ENCODE results near the gene APBB2. TPM values are rescaled to one million over a fixed set of nuclear protein-coding genes. Genes with fewer than 3 reads are reported as not detected.

APBB2 gene
- total RNA-seq, 4 donors from 2014 or later, result 32.4 to 133 (median 92.1) TPM

GRCh38 chr4:40875507-40876150 is 338.7 kb downstream of the APBB2 start:
- DNase-seq, result no peak
- no peaks in the 10 kb centered on the region for H3K36me3 ChIP-seq
- H3K9me3 ChIP-seq, result no peaks in the 10 kb centered on the region
- no peaks in the 10 kb centered on the region for H3K27me3 ChIP-seq
- no peak overlapping the region for H3K27ac ChIP-seq
- no peaks in the 10 kb centered on the region for H3K4me1 ChIP-seq
- intact Hi-C loops (cut with DNase I; ENCODE audit: low total_unique reads), result no loop called here
- TF ChIP-seq POLR2A (IDR thresholded peaks at IDR 0.05), result no peak
- TF ChIP-seq CTCF (IDR thresholded peaks at IDR 0.05), result no peak
- no peak overlapping the region for H3K4me3 ChIP-seq

- no peak overlapping the region for H3K27ac ChIP-seq
- TF ChIP-seq POLR2A (IDR thresholded peaks at IDR 0.05) (no peak), CTCF (IDR thresholded peaks at IDR 0.05) (no peak)
- H3K27me3 ChIP-seq, result no peaks in the 10 kb centered on the region
- no peak for DNase-seq
- no peak overlapping the region for H3K4me3 ChIP-seq
- H3K9me3 ChIP-seq, result no peaks in the 10 kb centered on the region
- no peaks in the 10 kb centered on the region for H3K4me1 ChIP-seq
- intact Hi-C loops (cut with DNase I; ENCODE audit: low total_unique reads), result no loop called here
- H3K36me3 ChIP-seq, result no peaks in the 10 kb centered on the region
Measured at GRCh38 chr4:40874901-40875300, 339.4 kb downstream of the APBB2 start.

- Histone ChIP-seq H3K4me1 (no peaks in the 10 kb centered on the region), H3K4me3 (no peak overlapping the region), H3K27me3 (no peaks in the 10 kb centered on the region), H3K9me3 (no peaks in the 10 kb centered on the region), H3K27ac (no peak overlapping the region), H3K36me3 (no peaks in the 10 kb centered on the region)
- TF ChIP-seq POLR2A (IDR thresholded peaks at IDR 0.05) (no peak), CTCF (IDR thresholded peaks at IDR 0.05) (no peak)
- no peak for DNase-seq
- intact Hi-C loops (cut with DNase I; ENCODE audit: low total_unique reads), result no loop called here
Measured at GRCh38 chr4:40874331-40874730, 340.0 kb downstream of the APBB2 start.

GRCh38 chr4:40871695-40872250 is 342.6 kb downstream of the APBB2 start:
- intact Hi-C loops (cut with DNase I; ENCODE audit: low total_unique reads), result no loop called here
- Histone ChIP-seq H3K27ac (no peak overlapping the region), H3K9me3 (no peaks in the 10 kb centered on the region), H3K4me3 (no peak overlapping the region), H3K27me3 (no peaks in the 10 kb centered on the region), H3K36me3 (no peaks in the 10 kb centered on the region), H3K4me1 (no peaks in the 10 kb centered on the region)
- no peak for DNase-seq
- TF ChIP-seq CTCF (IDR thresholded peaks at IDR 0.05) (no peak), POLR2A (IDR thresholded peaks at IDR 0.05) (no peak)

GRCh38 chr4:40870150-40870549 is 344.2 kb downstream of the APBB2 start:
- no peak overlapping the region for H3K27ac ChIP-seq
- H3K9me3 ChIP-seq, result no peaks in the 10 kb centered on the region
- no peaks in the 10 kb centered on the region for H3K36me3 ChIP-seq
- TF ChIP-seq CTCF (IDR thresholded peaks at IDR 0.05), result no peak
- no peak for TF ChIP-seq POLR2A (IDR thresholded peaks at IDR 0.05)
- no peaks in the 10 kb centered on the region for H3K4me1 ChIP-seq
- no peak overlapping the region for H3K4me3 ChIP-seq
- no peaks in the 10 kb centered on the region for H3K27me3 ChIP-seq
- intact Hi-C loops (cut with DNase I; ENCODE audit: low total_unique reads), result no loop called here
- DNase-seq, result no peak
